Common myeloid progenitor, CD34-positive (primary cell): ENCODE results near the gene OPCML.
A peak's percentile ranks its signal among the peaks of the same experiment; 100 is the strongest.

Source experiments
- CTCF ChIA-PET: fragments of 350-600 bp; sonication (Branson Sonifier 250); formaldehyde crosslinking; loops from one replicate; lab custom pipeline; 2021; ENCODE audit warnings: antibody characterized with exemption; lab: Charles Lee
- POLR2A ChIA-PET: fragments of 350-600 bp; sonication (Branson Sonifier 250); formaldehyde crosslinking; loops from one replicate; lab custom pipeline; 2021; ENCODE audit warnings: antibody characterized with exemption; lab: Charles Lee
- DNase-seq, 3 donors: peaks; one replicate each; pipeline versions ENCODE4 v3.0.0 to v3.0.0-alpha.2; 2013
- H3K27ac ChIP-seq, 2 experiments: 1 replicate in 1 of 2; 2 replicates in 1 of 2; pipeline ENCODE4 v1.7.0; 2013; ENCODE audit warnings: inconsistent platforms in 2 of 2, low read length in 2 of 2, mild to moderate bottlenecking in 2 of 2, low read depth in 1 of 2, moderate library complexity in 1 of 2; ENCODE audit not compliant: severe bottlenecking in 2 of 2, insufficient read depth in 1 of 2, poor library complexity in 1 of 2
- H3K27me3 ChIP-seq, 5 experiments: replicated peaks in 2 of 5; 1 replicate in 3 of 5; 2 replicates in 2 of 5; pipeline versions ENCODE4 v1.6.1 to v1.7.0; 2013; ENCODE audit warnings: low read length in 4 of 5, mild to moderate bottlenecking in 2 of 5, moderate library complexity in 2 of 5, inconsistent platforms in 1 of 5; ENCODE audit not compliant: insufficient read depth in 5 of 5, control insufficient read depth in 4 of 5
- H3K36me3 ChIP-seq, 4 experiments: 1 replicate in 2 of 4; 2 replicates in 2 of 4; pipeline versions ENCODE4 v1.6.1 to v1.7.0; 2013; ENCODE audit warnings: low read length in 3 of 4, control low read depth in 1 of 4, mild to moderate bottlenecking in 1 of 4; ENCODE audit not compliant: control insufficient read depth in 4 of 4, insufficient read depth in 4 of 4
- H3K4me1 ChIP-seq, 4 experiments: 1 replicate in 3 of 4; 2 replicates in 1 of 4; pipeline versions ENCODE4 v1.6.1 to v1.7.1; 2013; ENCODE audit warnings: low read length in 3 of 4, mild to moderate bottlenecking in 3 of 4, control low read depth in 1 of 4, inconsistent platforms in 1 of 4, moderate library complexity in 1 of 4; ENCODE audit not compliant: control insufficient read depth in 4 of 4, insufficient read depth in 4 of 4; ENCODE audit errors: control extremely low read depth in 1 of 4
- H3K4me3 ChIP-seq, 7 experiments: 1 replicate in 4 of 7; 2 replicates in 3 of 7; pipeline versions ENCODE4 v1.5.1 to v1.7.0; 2013; ENCODE audit warnings: mild to moderate bottlenecking in 7 of 7, low read length in 6 of 7, moderate library complexity in 6 of 7, inconsistent platforms in 2 of 7, low read depth in 2 of 7, control low read depth in 1 of 7; ENCODE audit not compliant: insufficient read depth in 4 of 7, control insufficient read depth in 1 of 7; ENCODE audit errors: extremely low read depth in 1 of 7
- H3K9me3 ChIP-seq, 5 experiments: 1 replicate in 4 of 5; 2 replicates in 1 of 5; pipeline versions ENCODE4 v1.6.1 to v1.7.1; 2013; ENCODE audit warnings: low read length in 4 of 5, mild to moderate bottlenecking in 2 of 5, inconsistent platforms in 1 of 5, low read depth in 1 of 5, moderate library complexity in 1 of 5; ENCODE audit not compliant: control insufficient read depth in 4 of 5, insufficient read depth in 2 of 5; ENCODE audit errors: control extremely low read depth in 1 of 5
- WGBS: methylation state at CpG from one replicate; pipeline ENCODE4 v1.1.5; 2013; ENCODE audit not compliant: insufficient coverage; 5-methylcytosine and 5-hydroxymethylcytosine counted together

OPCML gene

DNA sequence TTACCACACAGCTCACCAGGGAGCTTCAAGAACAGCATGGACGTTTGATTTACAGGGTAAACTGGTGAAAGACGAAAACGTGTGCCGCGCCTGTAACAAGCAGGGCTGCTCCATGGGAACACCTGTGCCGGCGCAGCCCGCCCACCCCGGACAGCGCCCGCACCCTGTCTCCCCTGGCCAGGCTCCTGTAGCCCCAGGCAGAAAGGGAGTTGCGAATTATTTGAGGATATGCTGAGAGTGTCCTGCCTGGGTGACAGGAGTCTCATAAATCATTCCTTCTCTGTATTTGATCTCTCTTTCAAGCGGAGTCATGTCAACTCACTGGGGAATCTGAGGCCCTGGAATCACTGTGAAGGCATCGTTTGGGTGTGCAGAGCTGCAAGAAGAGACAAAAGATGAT lies 804.3 kb downstream of the OPCML start:
- no peaks in the 10 kb centered on the region for H3K36me3 ChIP-seq
- ChIA-PET POLR2A (no interaction called here), CTCF (no interaction called here)
- H3K4me3 ChIP-seq = no peak overlapping the region
- H3K27ac ChIP-seq = no peak overlapping the region
- no peak for DNase-seq
- WGBS = 84% methylated on average over 10 of the region's 14 CpGs
- H3K27me3 ChIP-seq = no peaks in the 10 kb centered on the region
- H3K4me1 ChIP-seq = no peaks in the 10 kb centered on the region
- H3K9me3 ChIP-seq = peaks cover 0 to 2% (median 0%) of the 10 kb centered on the region in 5 experiments

DNA sequence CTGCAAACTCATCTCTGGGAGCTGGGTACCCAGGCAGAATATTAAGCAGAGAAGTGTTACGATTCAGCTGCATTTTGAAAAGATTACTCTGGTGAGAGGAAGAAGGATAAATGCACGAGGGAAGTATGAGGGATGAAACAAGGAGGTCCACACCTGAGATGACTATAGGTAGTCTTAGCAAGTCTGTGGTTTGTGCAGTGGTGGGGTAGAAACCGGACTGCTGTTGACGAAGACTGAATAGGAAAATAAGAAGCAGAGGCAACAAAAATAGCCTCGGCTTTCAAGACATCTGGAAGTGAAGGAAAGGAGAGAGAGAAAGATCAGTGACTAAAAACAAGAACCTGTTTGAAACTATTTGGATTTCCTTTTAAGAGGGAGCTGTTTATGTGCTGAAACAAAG lies 810.8 kb downstream of the OPCML start:
- Histone ChIP-seq H3K27ac (no peak overlapping the region), H3K4me3 (no peak overlapping the region), H3K4me1 (peaks cover 10 to 18% (median 12%) of the 10 kb centered on the region in 4 experiments), H3K36me3 (no peaks in the 10 kb centered on the region), H3K27me3 (peaks cover 0 to 4% (median 0%) of the 10 kb centered on the region in 5 experiments), H3K9me3 (peaks cover 0 to 2% (median 0%) of the 10 kb centered on the region in 5 experiments)
- ChIA-PET CTCF (no interaction called here), POLR2A (no interaction called here)
- 73% methylated on average over 3 of the region's 5 CpGs for WGBS
- no peak for DNase-seq

DNA sequence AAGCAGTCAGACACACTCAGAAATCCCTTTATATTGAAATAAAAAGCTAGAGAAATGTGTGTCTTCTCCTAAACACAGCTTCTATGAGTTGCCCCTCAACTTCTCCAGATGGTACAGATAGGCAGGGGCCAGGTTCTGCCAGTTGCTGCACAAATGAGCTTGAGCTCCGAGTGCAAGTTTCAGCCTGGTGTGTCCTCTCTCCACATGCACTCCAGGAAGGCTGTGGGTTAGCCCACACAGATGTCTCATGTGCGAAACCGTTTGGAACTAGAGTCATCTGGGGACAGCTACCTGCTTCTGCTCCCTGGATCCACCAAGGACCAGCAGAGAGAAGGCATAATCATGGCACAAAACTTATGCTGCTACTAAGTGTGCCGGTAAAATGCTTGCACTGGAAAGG lies 812.6 kb downstream of the OPCML start:
- ChIA-PET POLR2A (no interaction called here), CTCF (no interaction called here)
- Histone ChIP-seq H3K27me3 (peaks cover 0 to 6% (median 0%) of the 10 kb centered on the region in 5 experiments), H3K4me3 (no peak overlapping the region), H3K9me3 (no peaks in the 10 kb centered on the region), H3K27ac (no peak overlapping the region), H3K4me1 (peaks cover 10 to 18% (median 12%) of the 10 kb centered on the region in 4 experiments), H3K36me3 (no peaks in the 10 kb centered on the region)
- peak in 2 of 3 donors; percentile 2 to 21 for DNase-seq
- 73% methylated on average over 3 of the region's 4 CpGs for WGBS

DNA sequence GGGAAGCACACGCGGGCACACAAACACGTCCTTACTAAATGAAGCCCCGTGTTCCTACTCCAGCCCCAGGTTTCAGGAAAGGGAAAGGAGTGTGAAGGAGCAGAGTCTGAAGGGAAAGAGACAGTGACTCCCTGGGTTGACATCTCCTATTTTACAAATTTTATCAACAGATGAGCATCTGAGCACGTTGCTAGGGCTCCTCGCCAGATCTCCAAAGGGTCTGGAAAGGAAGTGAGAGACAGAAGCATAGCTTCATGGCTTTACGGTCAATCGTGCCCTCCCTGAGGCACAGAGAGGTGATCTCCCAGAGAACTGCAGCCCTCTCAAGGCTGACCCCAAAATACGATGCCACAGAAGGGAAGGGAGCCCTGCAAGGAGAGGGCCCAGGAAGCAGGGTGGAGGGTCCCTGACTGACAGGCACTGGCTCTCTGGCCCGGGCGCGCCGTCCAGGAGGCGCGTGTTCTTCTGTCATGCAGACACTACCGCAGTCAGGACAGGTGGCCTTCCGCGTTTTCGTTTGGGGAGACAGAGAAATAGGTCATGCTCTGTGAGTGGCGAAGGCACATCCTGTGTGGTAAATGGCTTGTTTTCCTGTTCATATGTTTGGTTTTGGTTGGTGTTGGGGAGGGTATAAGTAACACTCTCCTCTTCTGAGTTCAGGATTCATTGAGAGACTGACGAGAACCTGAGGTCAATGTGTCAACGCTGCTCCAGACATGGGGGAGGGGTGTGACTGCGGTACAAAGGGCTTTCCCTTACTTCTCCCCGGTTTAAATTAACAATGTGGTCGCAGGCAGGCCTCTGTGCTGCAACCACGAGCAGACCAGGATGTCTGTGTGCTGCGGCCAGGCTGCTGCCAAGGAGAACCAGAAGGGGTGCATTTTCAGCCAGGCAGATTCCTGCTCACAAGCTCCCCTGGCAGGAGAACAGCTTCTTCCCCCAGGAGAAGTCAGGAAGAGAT lies 813.3 kb downstream of the OPCML start:
- WGBS = 19% methylated on average over 20 of the region's 27 CpGs
- no peaks in the 10 kb centered on the region for H3K9me3 ChIP-seq
- ChIA-PET CTCF (interaction anchor here (1.4 kb wide), 1 partner anchor 34 kb away, joined by 3 read pairs; no protein-coding TSS in a partner anchor), POLR2A (no interaction called here)
- H3K27me3 ChIP-seq = peaks cover 0 to 6% (median 0%) of the 10 kb centered on the region in 5 experiments
- H3K36me3 ChIP-seq = no peaks in the 10 kb centered on the region
- peak; percentile 42 to 74 (median 46) for DNase-seq
- H3K4me1 ChIP-seq = peaks cover 10 to 18% (median 12%) of the 10 kb centered on the region in 4 experiments
- H3K27ac ChIP-seq = no peak overlapping the region
- peak overlapping the region in 2 of 7 experiments; percentile 10 to 14 for H3K4me3 ChIP-seq

DNA sequence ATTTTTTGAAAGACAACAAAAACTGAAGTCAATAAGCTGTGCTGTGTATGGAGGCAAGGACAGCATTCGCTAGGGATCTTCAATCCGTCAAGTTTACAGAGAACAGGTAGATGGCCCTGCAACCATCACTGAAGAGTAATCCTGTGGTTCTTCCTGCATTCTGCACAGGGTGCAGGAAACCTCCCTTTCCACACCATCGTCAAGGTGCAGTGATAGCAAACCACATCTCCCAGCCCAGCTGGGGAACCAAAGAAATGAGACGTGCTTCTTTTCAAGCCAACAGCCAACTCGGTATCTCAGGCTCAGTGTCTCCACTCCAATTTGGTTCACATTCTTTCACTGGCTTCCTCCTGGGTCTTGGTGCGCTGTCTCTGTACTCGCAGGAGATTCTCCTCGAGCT lies 814.5 kb downstream of the OPCML start:
- 75% methylated on average over 5 of the region's 8 CpGs for WGBS
- ChIA-PET POLR2A (no interaction called here), CTCF (interaction anchor here (1.4 kb wide), 1 partner anchor 33 kb away, joined by 3 read pairs; no protein-coding TSS in a partner anchor)
- H3K9me3 ChIP-seq = no peaks in the 10 kb centered on the region
- peaks cover 0 to 6% (median 0%) of the 10 kb centered on the region in 5 experiments for H3K27me3 ChIP-seq
- peaks cover 10 to 18% (median 12%) of the 10 kb centered on the region in 4 experiments for H3K4me1 ChIP-seq
- H3K36me3 ChIP-seq = no peaks in the 10 kb centered on the region
- no peak overlapping the region for H3K4me3 ChIP-seq
- H3K27ac ChIP-seq = no peak overlapping the region
- no peak for DNase-seq

- Histone ChIP-seq H3K36me3 (no peaks in the 10 kb centered on the region), H3K27me3 (peaks cover 0 to 6% (median 0%) of the 10 kb centered on the region in 5 experiments), H3K27ac (no peak overlapping the region), H3K4me1 (peaks cover 10 to 18% (median 12%) of the 10 kb centered on the region in 4 experiments), H3K4me3 (no peak overlapping the region), H3K9me3 (no peaks in the 10 kb centered on the region)
- POLR2A ChIA-PET = no interaction called here
- CTCF ChIA-PET = no interaction called here
- DNase-seq = no peak
- WGBS = 100% methylated on average over 1 of the region's 2 CpGs
Measured at GRCh38 chr11:132716037-132716436, 816.3 kb downstream of the OPCML start.
